ENCODE results near the gene CNDP2. TPM values are rescaled to one million over a fixed set of nuclear protein-coding genes. Genes with fewer than 3 reads are reported as not detected.

Gene CNDP2
- total RNA-seq, 1 donor from 2014 or later = 197 TPM

- no peak for TF ChIP-seq CTCF (conservative IDR thresholded peaks at IDR 0.05)
- Mint-ChIP-seq H3K4me1 (ENCODE audit: unreplicated experiment) (no peaks in the 10 kb centered on the region), H3K36me3 (no peaks in the 10 kb centered on the region), H3K9me3 (no peaks in the 10 kb centered on the region), H3K27me3 (peaks cover 46% of the 10 kb centered on the region), H3K27ac (no peak overlapping the region), H3K4me3 (no peak overlapping the region)
- DNase-seq (ENCODE audit: extremely low spot score, unreplicated experiment) = no peak
Measured at GRCh38 chr18:74463254-74463653, 32.9 kb upstream of the CNDP2 start.

GRCh38 chr18:74463983-74464382 is 32.2 kb upstream of the CNDP2 start:
- H3K36me3 Mint-ChIP-seq = no peaks in the 10 kb centered on the region
- H3K9me3 Mint-ChIP-seq = no peaks in the 10 kb centered on the region
- H3K4me3 Mint-ChIP-seq = no peak overlapping the region
- TF ChIP-seq CTCF (conservative IDR thresholded peaks at IDR 0.05) = no peak
- H3K27ac Mint-ChIP-seq = no peak overlapping the region
- no peak for DNase-seq (ENCODE audit: extremely low spot score, unreplicated experiment)
- no peaks in the 10 kb centered on the region for H3K4me1 Mint-ChIP-seq (ENCODE audit: unreplicated experiment)
- peaks cover 39% of the 10 kb centered on the region for H3K27me3 Mint-ChIP-seq

- H3K36me3 Mint-ChIP-seq = no peaks in the 10 kb centered on the region
- DNase-seq (ENCODE audit: extremely low spot score, unreplicated experiment) = no peak
- H3K9me3 Mint-ChIP-seq = peaks cover 10% of the 10 kb centered on the region
- H3K27ac Mint-ChIP-seq = no peak overlapping the region
- no peak for TF ChIP-seq CTCF (conservative IDR thresholded peaks at IDR 0.05)
- peaks cover 21% of the 10 kb centered on the region for H3K27me3 Mint-ChIP-seq
- H3K4me1 Mint-ChIP-seq (ENCODE audit: unreplicated experiment) = no peaks in the 10 kb centered on the region
- H3K4me3 Mint-ChIP-seq = no peak overlapping the region
Measured at GRCh38 chr18:74465775-74466174, 30.4 kb upstream of the CNDP2 start.

- Mint-ChIP-seq H3K4me1 (ENCODE audit: unreplicated experiment) (no peaks in the 10 kb centered on the region), H3K4me3 (no peak overlapping the region), H3K27ac (no peak overlapping the region), H3K9me3 (peaks cover 10% of the 10 kb centered on the region), H3K36me3 (no peaks in the 10 kb centered on the region), H3K27me3 (peaks cover 9% of the 10 kb centered on the region)
- TF ChIP-seq CTCF (conservative IDR thresholded peaks at IDR 0.05) = no peak
- no peak for DNase-seq (ENCODE audit: extremely low spot score, unreplicated experiment)
Measured at GRCh38 chr18:74468547-74469061, 27.6 kb upstream of the CNDP2 start.

GRCh38 chr18:74472312-74472711 is 23.9 kb upstream of the CNDP2 start:
- no peak for TF ChIP-seq CTCF (conservative IDR thresholded peaks at IDR 0.05)
- no peak for DNase-seq (ENCODE audit: extremely low spot score, unreplicated experiment)
- H3K27ac Mint-ChIP-seq = no peak overlapping the region
- H3K36me3 Mint-ChIP-seq = no peaks in the 10 kb centered on the region
- no peaks in the 10 kb centered on the region for H3K4me1 Mint-ChIP-seq (ENCODE audit: unreplicated experiment)
- H3K9me3 Mint-ChIP-seq = peaks cover 10% of the 10 kb centered on the region
- H3K4me3 Mint-ChIP-seq = no peak overlapping the region
- peaks cover 6% of the 10 kb centered on the region for H3K27me3 Mint-ChIP-seq

All from type B pancreatic cell (in vitro differentiated cells).